Right ventricle myocardium superior (tissue), 1 donor: ENCODE measurements around the gene BGLAP. TPM values are rescaled to one million over a fixed set of nuclear protein-coding genes. Genes with fewer than 3 reads are reported as not detected.
"Not testable (repeated sequence)": the region's sequence is repeated elsewhere in the genome, so short reads cannot be mapped to it uniquely, and the experiment has no call there.

Source experiments
- ATAC-seq: fragments of 200-7000 bp; cut with Tn5 transposase; one replicate; pipeline ENCODE4 v1.9.1; 2020; ENCODE audit warnings: mild to moderate bottlenecking; ENCODE audit not compliant: poor library complexity
- DNase-seq: peaks from one replicate; pipeline ENCODE4 v3.0.0-alpha.2; 2020
- intact Hi-C: fragments of 100-400 bp; cut with DNase I; formaldehyde crosslinking; loops from one replicate; pipeline ENCODE4 v1.11.2; 2022
- long read RNA-seq: library from polyadenylated mRNA; unstranded; transcript quantifications from one replicate; pipeline ENCODE4 v2.0.0, GENCODE V29; 2021
- total RNA-seq: library from RNA; stranded (reverse); fragmentation: NEBNext Ultra II Directional; extraction: Animal tissue kit (Norgen Biotek cat#: 25700); gene quantifications from one replicate; pipeline ENCODE4 v1.2.1, GENCODE V29; 2021
- donor health status: DM: no; HTN: yes; CAD: no; lungs with severe emphysema.

BGLAP gene
- total RNA-seq, result 0.83 TPM
- long read RNA-seq, result 0 reads

GRCh38 chr1:156241926-156242325, at the start of gene BGLAP:
TSS of gene BGLAP (plus strand) at chr1:156242184. CDS start at chr1:156242232, 48 bp downstream.
- intact Hi-C loops, result no loop called here
- no peak for DNase-seq

DNA sequence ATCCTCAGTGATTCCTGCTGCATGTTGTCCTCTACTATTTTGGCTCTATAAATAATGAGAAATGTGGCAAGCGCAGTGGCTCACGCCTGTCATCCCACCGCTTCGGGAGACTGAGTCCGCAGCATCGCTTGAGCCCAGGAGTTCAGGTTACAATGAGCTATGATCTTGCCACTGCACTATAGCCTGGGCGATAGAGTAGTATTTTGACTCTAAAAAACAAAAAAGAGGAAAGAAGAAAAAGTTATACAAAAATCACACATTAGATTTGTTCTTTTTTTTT, 48.8 kb upstream of the BGLAP start:
- ATAC-seq, result no peak
- intact Hi-C loops, result loop anchor here (10.0 kb wide), 1 partner anchor 48 kb away; no protein-coding TSS in a partner anchor

More at GRCh38 chr1:156241926-156242325, at the start of gene BGLAP:
- no peak for ATAC-seq

GRCh38 chr1:156193488-156194299, 48.3 kb upstream of the BGLAP start, which contains the start of gene SLC25A44:
TSS of gene SLC25A44 (plus strand) at chr1:156194104. CDS start at chr1:156199848, 5,744 bp downstream.
- ATAC-seq (peak; percentile 99), DNase-seq (peak; percentile 96)
- intact Hi-C loops, result loop anchor here (10.0 kb wide), 1 partner anchor 49 kb away; no protein-coding TSS in a partner anchor

More for the DNA sequence above, 48.8 kb upstream of the BGLAP start:
- no peak for DNase-seq

DNA sequence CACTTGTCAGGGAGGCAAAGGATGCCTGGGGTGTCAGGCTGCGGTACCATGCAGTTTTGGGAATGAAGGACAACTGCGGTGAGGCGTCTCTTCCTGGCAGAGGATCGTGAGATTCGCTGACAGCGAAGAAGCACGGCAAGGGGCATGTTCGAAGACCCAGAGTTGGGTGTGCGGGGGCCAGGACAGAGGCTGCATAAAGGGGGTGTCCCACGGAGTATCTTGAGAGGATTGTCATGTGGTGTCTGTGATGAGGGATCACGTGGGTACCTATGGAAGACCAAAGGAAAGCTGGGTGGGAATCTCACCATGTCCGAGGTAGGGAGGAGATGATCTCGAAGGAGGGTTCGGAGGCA, 47.7 kb upstream of the BGLAP start:
- DNase-seq, result no peak

GRCh38 chr1:156195853-156196252, 46.1 kb upstream of the BGLAP start:
- no peak for ATAC-seq
- DNase-seq, result no peak
- intact Hi-C loops, result loop anchor here (10.0 kb wide), 1 partner anchor 51 kb away; no protein-coding TSS in a partner anchor

More for the DNA sequence above, 47.7 kb upstream of the BGLAP start:
- peak; percentile 6 for ATAC-seq
- intact Hi-C loops, result loop anchor here (10.0 kb wide), 1 partner anchor 49 kb away; no protein-coding TSS in a partner anchor

DNA sequence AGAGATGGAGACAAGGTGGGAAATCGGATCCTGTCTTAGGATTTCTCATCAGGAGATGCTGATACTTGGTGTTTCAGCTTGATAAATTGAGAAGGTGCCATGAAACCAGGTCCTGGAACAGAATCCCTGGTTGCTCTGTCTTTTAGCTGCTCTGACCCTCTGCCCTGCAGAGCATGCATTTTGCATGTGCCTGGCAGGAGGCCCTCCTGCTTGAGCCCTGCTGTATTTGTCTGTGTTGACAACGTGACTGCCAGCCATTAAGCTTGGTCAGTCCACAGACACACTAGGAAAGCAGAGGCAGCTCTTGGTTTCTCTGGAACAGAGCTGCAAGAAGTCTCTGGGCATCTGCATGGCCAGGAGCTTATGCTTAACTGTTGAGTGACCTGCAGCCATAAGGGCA, 45.5 kb upstream of the BGLAP start:
- DNase-seq (no peak), ATAC-seq (no peak)
- intact Hi-C loops, result loop anchor here (10.0 kb wide), 1 partner anchor 52 kb away; no protein-coding TSS in a partner anchor

DNA sequence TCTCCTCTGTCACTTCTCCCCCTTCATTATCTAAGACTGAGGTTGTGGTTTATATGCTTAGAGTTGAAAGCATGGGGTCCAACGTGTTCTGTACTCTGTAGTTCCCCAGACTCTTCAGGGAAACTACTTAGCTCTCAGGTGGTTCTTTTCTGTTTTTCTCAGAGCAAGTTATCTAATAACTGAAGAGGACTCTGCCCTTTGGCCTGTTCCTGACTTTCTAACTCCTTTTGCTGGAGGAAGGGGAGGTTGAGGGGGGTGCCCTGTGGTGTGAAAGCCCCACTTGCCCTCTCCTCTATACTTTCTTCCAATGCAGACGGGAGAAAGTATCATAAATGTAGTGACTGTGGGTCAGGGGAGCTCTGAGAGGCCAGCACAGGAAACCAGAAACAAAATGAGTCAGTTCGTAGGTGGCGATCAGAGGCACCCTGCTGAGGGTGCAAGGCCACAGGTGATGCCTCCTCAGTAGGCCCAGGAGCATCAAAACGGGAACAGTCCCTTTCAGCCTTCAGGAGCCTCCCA, 43.1 kb upstream of the BGLAP start:
- intact Hi-C loops, result loop anchor here (10.0 kb wide), 1 partner anchor 54 kb away; no protein-coding TSS in a partner anchor
- DNase-seq, result no peak

DNA sequence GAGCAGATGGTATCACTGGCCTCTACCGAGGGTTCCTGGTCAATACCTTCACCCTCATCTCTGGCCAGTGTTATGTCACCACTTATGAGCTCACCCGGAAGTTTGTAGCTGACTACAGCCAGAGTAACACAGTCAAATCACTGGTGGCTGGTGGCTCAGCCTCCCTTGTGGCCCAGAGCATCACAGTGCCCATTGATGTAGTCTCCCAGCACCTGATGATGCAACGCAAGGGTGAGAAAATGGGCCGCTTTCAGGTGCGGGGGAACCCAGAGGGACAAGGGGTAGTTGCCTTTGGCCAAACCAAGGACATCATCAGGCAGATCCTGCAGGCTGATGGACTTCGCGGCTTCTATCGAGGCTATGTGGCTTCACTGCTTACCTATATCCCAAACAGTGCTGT, 41.9 kb upstream of the BGLAP start:
- ATAC-seq (no peak), DNase-seq (no peak)
- intact Hi-C loops, result no loop called here

More for the DNA sequence above, 43.1 kb upstream of the BGLAP start:
- ATAC-seq, result no peak

GRCh38 chr1:156203331-156203730, 38.7 kb upstream of the BGLAP start:
- intact Hi-C loops, result no loop called here
- ATAC-seq (peak; percentile 78), DNase-seq (no peak)

DNA sequence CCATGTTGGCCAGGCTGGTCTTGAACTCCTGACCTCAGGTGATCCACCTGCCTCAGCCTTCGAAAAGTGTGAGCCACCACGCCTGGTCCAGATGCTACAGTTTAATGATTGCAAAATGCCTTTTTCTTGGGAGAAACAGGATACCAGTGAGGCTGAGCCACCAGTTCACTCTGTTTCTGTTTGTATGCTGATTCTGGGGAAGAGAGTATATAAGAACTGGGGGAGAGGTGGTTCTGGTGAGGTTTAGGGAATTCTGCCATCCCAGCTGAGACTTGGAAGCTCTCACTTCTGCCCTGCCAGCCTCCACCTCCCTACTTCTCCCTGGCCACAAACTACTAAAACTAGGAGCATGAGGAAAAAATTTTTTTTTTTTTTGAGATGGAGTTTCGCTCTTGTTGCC, 37.3 kb upstream of the BGLAP start:
- no peak for DNase-seq
- intact Hi-C loops, result no loop called here
- ATAC-seq, result no peak

DNA sequence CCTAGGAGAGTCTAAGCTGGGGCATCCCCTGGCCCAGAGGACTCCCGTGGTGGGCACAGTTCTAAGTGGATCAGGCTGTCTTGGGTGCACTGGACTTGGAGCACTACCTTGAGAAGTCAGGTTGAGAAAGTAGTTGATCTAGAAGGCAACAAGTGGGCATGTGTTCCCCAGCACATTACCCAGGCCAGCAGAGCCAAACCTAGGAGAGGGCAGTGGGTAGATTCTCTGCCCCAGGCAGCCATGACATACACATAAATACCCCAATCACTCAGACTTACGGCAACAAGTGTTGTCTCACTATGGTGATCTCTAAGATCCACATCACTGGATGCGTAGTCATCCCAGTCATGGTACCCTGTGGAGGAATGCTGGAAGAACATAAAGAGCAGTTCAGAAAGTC, 30.7 kb upstream of the BGLAP start:
- intact Hi-C loops, result no loop called here
- ATAC-seq, result no peak
- no peak for DNase-seq

GRCh38 chr1:156212130-156212529, 29.9 kb upstream of the BGLAP start:
- intact Hi-C loops, result no loop called here
- DNase-seq (no peak), ATAC-seq (no peak)

GRCh38 chr1:156212833-156213643, 28.9 kb upstream of the BGLAP start, which contains the start of gene PMF1:
TSS of gene PMF1 (plus strand) at chr1:156213007. CDS start at chr1:156213016, 9 bp downstream.
- intact Hi-C loops, result no loop called here

GRCh38 chr1:156213644-156213966, 28.4 kb upstream of the BGLAP start:
- intact Hi-C loops, result no loop called here
- DNase-seq (no peak), ATAC-seq (no peak)

More at GRCh38 chr1:156212833-156213643, 28.9 kb upstream of the BGLAP start, which contains the start of gene PMF1:
- DNase-seq, result peak; percentile 98
- peak; percentile 99 for ATAC-seq

DNA sequence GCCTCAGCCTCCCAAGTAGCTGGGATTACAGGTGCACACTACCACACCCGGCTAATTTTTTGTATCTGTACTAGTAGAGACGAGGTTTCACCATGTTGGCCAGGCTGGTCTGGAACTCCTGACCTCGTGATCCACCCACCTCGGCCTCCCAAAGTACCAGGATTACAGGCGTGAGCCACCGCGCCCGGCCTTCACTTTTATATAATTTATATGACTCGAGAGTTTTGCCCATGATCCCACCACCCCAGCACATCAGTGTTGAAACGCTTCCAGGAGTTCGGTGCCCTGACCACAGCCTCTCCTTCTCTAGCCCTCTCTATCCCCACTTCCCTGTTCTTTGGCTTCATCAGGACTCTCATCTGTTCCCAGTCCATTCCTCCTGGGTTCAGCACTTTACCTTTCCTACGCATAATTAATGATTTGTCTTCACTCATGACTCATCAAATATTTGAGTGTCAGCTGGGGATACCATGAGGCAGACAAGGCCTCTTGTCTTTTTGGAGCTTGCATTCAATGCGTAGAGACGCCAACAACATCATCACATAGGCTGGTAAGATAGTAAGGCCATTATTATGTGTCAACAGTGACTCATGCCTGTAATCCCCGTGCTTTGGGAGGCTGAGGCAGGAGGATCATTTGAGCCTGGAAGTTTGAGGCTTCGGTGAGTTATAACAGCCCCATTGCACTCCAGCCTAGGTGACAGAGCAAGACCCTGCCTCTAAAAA, 27.8 kb upstream of the BGLAP start:
- DNase-seq, result no peak
- no peak for ATAC-seq
- intact Hi-C loops, result no loop called here

GRCh38 chr1:156216361-156217086, 25.5 kb upstream of the BGLAP start:
- ATAC-seq, DNase-seq, intact Hi-C loops: not testable (repeated sequence)

- ATAC-seq (no peak), DNase-seq (no peak)
- intact Hi-C loops, result no loop called here
Measured at GRCh38 chr1:156217871-156218270, 24.1 kb upstream of the BGLAP start.

DNA sequence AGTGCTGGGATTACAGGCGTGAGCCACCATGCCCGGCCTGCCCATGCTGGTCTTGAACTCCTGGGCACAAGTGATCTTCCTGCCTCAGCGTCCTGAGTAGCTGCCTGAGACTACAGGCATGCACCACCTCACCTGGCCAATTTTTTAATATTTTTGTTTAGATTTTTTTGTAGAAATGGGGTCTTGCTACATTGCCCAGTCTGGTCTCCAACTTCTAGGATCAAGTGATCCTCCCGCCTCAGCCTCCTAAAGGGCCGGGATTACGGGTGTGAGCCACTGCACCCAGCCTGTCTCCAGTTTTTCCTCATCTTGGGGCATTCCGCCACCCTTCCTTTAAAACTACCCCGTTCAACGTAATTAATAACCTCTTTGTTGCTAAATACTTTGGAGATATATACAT, 21.8 kb upstream of the BGLAP start:
- ATAC-seq, result no peak
- DNase-seq, result no peak
- intact Hi-C loops, result loop anchor here (5.0 kb wide), 1 partner anchor 68 kb away; the partner anchor contains the start of gene SEMA4A
